Cardiac muscle cell (in vitro differentiated cells and primary cell): ENCODE data around the gene GUCY2D. TPM values are rescaled to one million over a fixed set of nuclear protein-coding genes. Genes with fewer than 3 reads are reported as not detected.

ENCODE experiments used
- DNase-seq, 2 donors: peaks; one replicate each; pipeline versions ENCODE4 v3.0.0 to v3.0.0-alpha.2; 2010 to 2017; ENCODE audit warnings: low read depth in 1 of 2, low spot score in 1 of 2
- H3K27ac ChIP-seq: fragments of 200-600 bp; sonication (generic); 2 replicates; pipeline ENCODE4 v1.5.1; 2016
- H3K27me3 ChIP-seq: fragments of 200-600 bp; sonication (generic); 2 replicates; pipeline ENCODE4 v1.6.0; 2016; ENCODE audit warnings: control low read depth
- H3K36me3 ChIP-seq: fragments of 200-600 bp; sonication (generic); 2 replicates; pipeline ENCODE4 v1.5.1; 2016; ENCODE audit warnings: control low read depth
- H3K4me1 ChIP-seq: fragments of 200-600 bp; sonication (generic); 2 replicates; pipeline ENCODE4 v1.8.1; 2017; ENCODE audit warnings: low read depth, mild to moderate bottlenecking, mixed run types
- H3K4me3 ChIP-seq: fragments of 200-600 bp; sonication (generic); 2 replicates; pipeline ENCODE4 v1.5.1; 2016; ENCODE audit warnings: mild to moderate bottlenecking
- H3K9me3 ChIP-seq: fragments of 200-600 bp; sonication (generic); 2 replicates; pipeline ENCODE4 v1.5.1; 2017; ENCODE audit warnings: low read depth, mild to moderate bottlenecking, control low read depth
- polyA plus RNA-seq: library from polyadenylated mRNA; unstranded; fragments of >200 nt; fragmentation: Nextera tagmentation; extraction: Ambion mirVana; gene quantifications from 2 replicates; pipeline ENCODE4 v1.2.1, GENCODE V29; 2016
- total RNA-seq: library from RNA; depleted of rRNA; stranded (reverse); fragments of >200 nt; gene quantifications from 2 replicates; pipeline ENCODE4 v1.2.3, GENCODE V29; 2016
- TF ChIP-seq, protein P1 (sequence below): IDR thresholded peaks from 2 replicates; pipeline ENCODE4 v1.5.1; 2012; ENCODE audit warnings: low read depth, mild to moderate bottlenecking, low read length

GUCY2D gene
- total and polyA plus RNA-seq, 2 experiments from 2014 or later: 0.54 to 1.1 TPM

GRCh38 chr17:8012045-8012580 lies 9.7 kb downstream of the GUCY2D start:
- H3K9me3 ChIP-seq: no peaks in the 10 kb centered on the region
- H3K27ac ChIP-seq: no peak overlapping the region
- TF ChIP-seq, protein P1, sequence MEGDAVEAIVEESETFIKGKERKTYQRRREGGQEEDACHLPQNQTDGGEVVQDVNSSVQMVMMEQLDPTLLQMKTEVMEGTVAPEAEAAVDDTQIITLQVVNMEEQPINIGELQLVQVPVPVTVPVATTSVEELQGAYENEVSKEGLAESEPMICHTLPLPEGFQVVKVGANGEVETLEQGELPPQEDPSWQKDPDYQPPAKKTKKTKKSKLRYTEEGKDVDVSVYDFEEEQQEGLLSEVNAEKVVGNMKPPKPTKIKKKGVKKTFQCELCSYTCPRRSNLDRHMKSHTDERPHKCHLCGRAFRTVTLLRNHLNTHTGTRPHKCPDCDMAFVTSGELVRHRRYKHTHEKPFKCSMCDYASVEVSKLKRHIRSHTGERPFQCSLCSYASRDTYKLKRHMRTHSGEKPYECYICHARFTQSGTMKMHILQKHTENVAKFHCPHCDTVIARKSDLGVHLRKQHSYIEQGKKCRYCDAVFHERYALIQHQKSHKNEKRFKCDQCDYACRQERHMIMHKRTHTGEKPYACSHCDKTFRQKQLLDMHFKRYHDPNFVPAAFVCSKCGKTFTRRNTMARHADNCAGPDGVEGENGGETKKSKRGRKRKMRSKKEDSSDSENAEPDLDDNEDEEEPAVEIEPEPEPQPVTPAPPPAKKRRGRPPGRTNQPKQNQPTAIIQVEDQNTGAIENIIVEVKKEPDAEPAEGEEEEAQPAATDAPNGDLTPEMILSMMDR: no peak
- H3K36me3 ChIP-seq: no peaks in the 10 kb centered on the region
- H3K4me1 ChIP-seq: no peaks in the 10 kb centered on the region
- DNase-seq: no peak
- no peak overlapping the region for H3K4me3 ChIP-seq
- peaks cover 25% of the 10 kb centered on the region for H3K27me3 ChIP-seq

GRCh38 chr17:8012996-8013640 lies 10.7 kb downstream of the GUCY2D start:
- peaks cover 25% of the 10 kb centered on the region for H3K27me3 ChIP-seq
- H3K36me3 ChIP-seq: no peaks in the 10 kb centered on the region
- no peaks in the 10 kb centered on the region for H3K4me1 ChIP-seq
- TF ChIP-seq, protein P1: no peak
- H3K4me3 ChIP-seq: no peak overlapping the region
- H3K27ac ChIP-seq: no peak overlapping the region
- DNase-seq: no peak
- no peaks in the 10 kb centered on the region for H3K9me3 ChIP-seq

DNA sequence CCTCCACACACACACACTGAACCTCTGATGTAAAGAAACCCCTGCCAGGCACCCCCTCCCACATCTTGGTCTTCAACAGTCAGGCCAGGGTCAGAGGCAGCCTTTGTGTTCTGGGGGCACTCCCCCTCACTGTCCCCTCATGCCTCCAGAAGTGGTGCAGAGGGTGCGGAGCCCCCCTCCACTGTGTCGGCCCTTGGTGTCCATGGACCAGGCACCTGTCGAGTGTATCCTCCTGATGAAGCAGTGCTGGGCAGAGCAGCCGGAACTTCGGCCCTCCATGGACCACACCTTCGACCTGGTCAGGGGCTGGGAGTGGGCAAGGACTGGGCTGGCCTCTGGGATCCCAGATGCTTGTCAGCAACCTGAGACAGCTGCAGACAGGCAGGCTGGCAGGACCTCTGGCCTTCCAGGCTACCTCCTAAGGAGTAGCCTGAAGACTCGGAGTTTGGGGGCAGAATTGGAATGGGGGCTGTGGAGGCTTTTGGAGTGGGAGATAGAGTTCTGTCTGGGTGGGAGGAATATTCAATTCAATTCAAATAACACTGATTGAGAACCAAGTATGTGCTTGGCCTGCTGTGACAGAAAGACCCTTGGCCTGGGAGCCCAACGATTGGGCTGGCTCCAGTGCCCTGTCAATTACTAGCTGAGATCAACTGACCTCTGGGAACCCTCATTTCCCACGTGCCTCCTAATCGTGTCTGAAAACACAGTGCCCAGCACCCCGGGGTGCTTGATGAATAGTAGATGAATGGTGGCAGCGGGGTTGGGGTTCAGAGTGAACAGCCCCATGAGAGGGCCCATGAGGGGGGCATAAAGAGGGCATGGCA lies 11.5 kb downstream of the GUCY2D start:
- Histone ChIP-seq H3K36me3 (no peaks in the 10 kb centered on the region), H3K4me1 (no peaks in the 10 kb centered on the region), H3K27ac (no peak overlapping the region), H3K27me3 (peaks cover 25% of the 10 kb centered on the region), H3K9me3 (no peaks in the 10 kb centered on the region), H3K4me3 (no peak overlapping the region)
- TF ChIP-seq, protein P1: no peak
- no peak for DNase-seq

- TF ChIP-seq, protein P1: no peak
- H3K27me3 ChIP-seq: peaks cover 25% of the 10 kb centered on the region
These were observed 12.1 kb downstream of the GUCY2D start for GRCh38 chr17:8014558-8014850.

DNA sequence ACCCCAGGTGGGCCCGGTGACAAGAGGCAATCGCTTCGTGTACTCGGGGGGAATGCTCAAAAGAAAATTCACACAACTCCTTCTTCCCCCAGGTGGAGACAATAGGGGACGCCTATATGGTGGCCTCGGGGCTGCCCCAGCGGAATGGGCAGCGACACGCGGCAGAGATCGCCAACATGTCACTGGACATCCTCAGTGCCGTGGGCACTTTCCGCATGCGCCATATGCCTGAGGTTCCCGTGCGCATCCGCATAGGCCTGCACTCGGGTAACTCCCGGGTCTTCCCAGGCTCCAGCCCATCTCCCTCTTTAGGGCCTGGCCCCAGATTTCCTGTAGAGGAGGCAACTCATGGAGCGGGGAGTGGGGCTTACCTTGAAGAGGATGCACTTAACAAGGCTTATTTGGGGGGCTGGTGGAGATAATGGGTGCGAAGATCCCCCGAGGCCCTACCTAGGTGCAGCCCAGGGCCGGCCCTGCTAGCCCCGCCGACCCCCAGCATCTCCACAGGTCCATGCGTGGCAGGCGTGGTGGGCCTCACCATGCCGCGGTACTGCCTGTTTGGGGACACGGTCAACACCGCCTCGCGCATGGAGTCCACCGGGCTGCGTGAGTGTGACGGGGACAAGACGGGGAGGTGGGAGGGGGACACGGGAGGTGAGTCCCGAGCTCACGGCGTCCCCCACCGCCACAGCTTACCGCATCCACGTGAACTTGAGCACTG lies 13.0 kb downstream of the GUCY2D start:
- Histone ChIP-seq H3K4me1 (no peaks in the 10 kb centered on the region), H3K4me3 (no peak overlapping the region), H3K9me3 (no peaks in the 10 kb centered on the region), H3K27me3 (peaks cover 25% of the 10 kb centered on the region), H3K36me3 (no peaks in the 10 kb centered on the region), H3K27ac (no peak overlapping the region)
- DNase-seq: no peak
- TF ChIP-seq, protein P1: no peak

More at GRCh38 chr17:8014558-8014850, 12.1 kb downstream of the GUCY2D start:
- H3K36me3 ChIP-seq: no peaks in the 10 kb centered on the region
- no peaks in the 10 kb centered on the region for H3K4me1 ChIP-seq
- H3K4me3 ChIP-seq: no peak overlapping the region
- DNase-seq: no peak
- no peaks in the 10 kb centered on the region for H3K9me3 ChIP-seq
- H3K27ac ChIP-seq: no peak overlapping the region
